Activated T-cell treated with anti-CD3 and anti-CD28 coated beads, Interleukin-2, amount 50 U/mL, for 1 hour (primary cell): ENCODE measurements around the gene KSR2.

Source experiments
- DNase-seq: peaks from one replicate; pipeline ENCODE4 v3.0.0-alpha.2; 2020

The KSR2 gene

GRCh38 chr12:117521346-117521745, 447.4 kb downstream of the KSR2 start:
- DNase-seq = no peak

GRCh38 chr12:117518594-117519270, 450.1 kb downstream of the KSR2 start:
- no peak for DNase-seq

- no peak for DNase-seq
These were observed 451.5 kb downstream of the KSR2 start for GRCh38 chr12:117517219-117517739.

GRCh38 chr12:117516034-117516433, 452.8 kb downstream of the KSR2 start:
- DNase-seq = no peak

- DNase-seq = no peak
These were observed 454.8 kb downstream of the KSR2 start for GRCh38 chr12:117514016-117514415.

- DNase-seq = no peak
These were observed 455.4 kb downstream of the KSR2 start for GRCh38 chr12:117513353-117513752.

- no peak for DNase-seq
These were observed 460.3 kb downstream of the KSR2 start for GRCh38 chr12:117508468-117508867.

- DNase-seq = no peak
These were observed 461.2 kb downstream of the KSR2 start for GRCh38 chr12:117507548-117507947.

GRCh38 chr12:117506333-117506732, 462.5 kb downstream of the KSR2 start:
- DNase-seq = no peak

- DNase-seq = no peak
These were observed 466.2 kb downstream of the KSR2 start for GRCh38 chr12:117502633-117503032.

GRCh38 chr12:117502233-117502632, 466.6 kb downstream of the KSR2 start:
- no peak for DNase-seq

- DNase-seq = no peak
These were observed 467.5 kb downstream of the KSR2 start for GRCh38 chr12:117501076-117501869.

GRCh38 chr12:117499759-117500485, 468.9 kb downstream of the KSR2 start:
- DNase-seq = no peak

- no peak for DNase-seq
These were observed 469.9 kb downstream of the KSR2 start for GRCh38 chr12:117498880-117499279.

- no peak for DNase-seq
These were observed 470.5 kb downstream of the KSR2 start for GRCh38 chr12:117498256-117498655.

- no peak for DNase-seq
These were observed 471.4 kb downstream of the KSR2 start for GRCh38 chr12:117497407-117497806.

GRCh38 chr12:117494833-117495655, 473.7 kb downstream of the KSR2 start:
- no peak for DNase-seq

GRCh38 chr12:117491711-117492110, 477.1 kb downstream of the KSR2 start:
- no peak for DNase-seq

GRCh38 chr12:117490130-117490529, 478.7 kb downstream of the KSR2 start:
- DNase-seq = no peak

- no peak for DNase-seq
These were observed 479.1 kb downstream of the KSR2 start for GRCh38 chr12:117489671-117490070.

- DNase-seq = no peak
These were observed 481.7 kb downstream of the KSR2 start for GRCh38 chr12:117486840-117487659.
